Right atrium auricular region (tissue), 2 donors: Measurements from ENCODE around the gene LAMTOR2. TPM values are rescaled to one million over a fixed set of nuclear protein-coding genes. Genes with fewer than 3 reads are reported as not detected.
"Not testable (repeated sequence)": the region's sequence is repeated elsewhere in the genome, so short reads cannot be mapped to it uniquely, and the experiment has no call there.

Source experiments
- DNase-seq: peaks from one replicate; pipeline ENCODE4 v3.0.0-alpha.2; 2019; ENCODE audit warnings: low spot score
- H3K27ac ChIP-seq, 2 donors: fragments of 200-600 bp; sonication (generic); 1 replicate in 1 of 2; 2 replicates in 1 of 2; pipeline ENCODE4 v1.5.1; 2016 to 2019
- H3K27me3 ChIP-seq, 2 donors: fragments of 200-600 bp; sonication (generic); one replicate each; pipeline versions ENCODE4 v1.5.1 to v1.6.0; 2017 to 2019
- H3K36me3 ChIP-seq: fragments of 200-600 bp; sonication (generic); one replicate; pipeline ENCODE4 v1.5.1; 2016
- H3K4me1 ChIP-seq, 2 donors: fragments of 200-600 bp; sonication (generic); one replicate each; pipeline versions ENCODE4 v1.5.1 to v1.6.0; 2017 to 2019
- H3K4me3 ChIP-seq, 2 donors: fragments of 200-600 bp; sonication (generic); 1 replicate in 1 of 2; 2 replicates in 1 of 2; pipeline ENCODE4 v1.5.1; 2017 to 2019; ENCODE audit warnings: mild to moderate bottlenecking in 1 of 2, moderate library complexity in 1 of 2
- H3K9me3 ChIP-seq, 2 donors: fragments of 200-600 bp; sonication (generic); one replicate each; pipeline ENCODE4 v1.5.1; 2019
- total RNA-seq, 2 donors: library from RNA; depleted of rRNA; stranded (reverse); fragments of >200 nt; gene quantifications; one replicate each; pipeline ENCODE4 v1.1.0, GENCODE V29; 2016
- TF ChIP-seq, protein P1 (sequence below), 2 donors: fragments of 200-600 bp; sonication (generic); IDR thresholded peaks; one replicate each; pipeline ENCODE4 v1.5.1; 2019; ENCODE audit warnings: antibody characterized with exemption in 2 of 2

Gene LAMTOR2
- total RNA-seq, 2 donors from 2014 or later, result 46.1 to 50.7 TPM

DNA sequence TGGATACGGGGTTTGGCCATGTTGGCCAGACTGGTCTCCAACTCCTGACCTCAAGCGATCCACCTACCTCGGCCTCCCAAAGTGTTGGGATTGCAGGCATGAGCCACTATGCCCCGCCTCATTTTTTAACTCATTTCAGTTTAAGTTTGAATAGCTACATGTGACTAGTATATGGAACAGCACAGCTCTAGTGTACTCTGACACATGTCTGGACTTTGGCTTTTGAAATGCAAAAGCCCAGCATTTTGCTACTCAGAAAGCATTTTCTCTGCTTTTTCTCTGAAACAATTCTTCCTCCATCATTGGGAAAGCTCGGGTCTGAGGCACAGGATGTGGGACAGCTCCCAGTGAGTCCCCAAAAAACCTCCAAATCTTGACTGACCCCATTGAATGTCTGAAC is 29.8 kb upstream of the LAMTOR2 start:
- no peak for DNase-seq
- H3K27me3 ChIP-seq, result no peaks in the 10 kb centered on the region
- no peak overlapping the region for H3K4me3 ChIP-seq
- no peaks in the 10 kb centered on the region for H3K36me3 ChIP-seq
- H3K4me1 ChIP-seq, result peaks cover 0 to 9% of the 10 kb centered on the region in 2 donors
- TF ChIP-seq, protein P1, sequence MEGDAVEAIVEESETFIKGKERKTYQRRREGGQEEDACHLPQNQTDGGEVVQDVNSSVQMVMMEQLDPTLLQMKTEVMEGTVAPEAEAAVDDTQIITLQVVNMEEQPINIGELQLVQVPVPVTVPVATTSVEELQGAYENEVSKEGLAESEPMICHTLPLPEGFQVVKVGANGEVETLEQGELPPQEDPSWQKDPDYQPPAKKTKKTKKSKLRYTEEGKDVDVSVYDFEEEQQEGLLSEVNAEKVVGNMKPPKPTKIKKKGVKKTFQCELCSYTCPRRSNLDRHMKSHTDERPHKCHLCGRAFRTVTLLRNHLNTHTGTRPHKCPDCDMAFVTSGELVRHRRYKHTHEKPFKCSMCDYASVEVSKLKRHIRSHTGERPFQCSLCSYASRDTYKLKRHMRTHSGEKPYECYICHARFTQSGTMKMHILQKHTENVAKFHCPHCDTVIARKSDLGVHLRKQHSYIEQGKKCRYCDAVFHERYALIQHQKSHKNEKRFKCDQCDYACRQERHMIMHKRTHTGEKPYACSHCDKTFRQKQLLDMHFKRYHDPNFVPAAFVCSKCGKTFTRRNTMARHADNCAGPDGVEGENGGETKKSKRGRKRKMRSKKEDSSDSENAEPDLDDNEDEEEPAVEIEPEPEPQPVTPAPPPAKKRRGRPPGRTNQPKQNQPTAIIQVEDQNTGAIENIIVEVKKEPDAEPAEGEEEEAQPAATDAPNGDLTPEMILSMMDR (IDR thresholded peaks at IDR 0.05), result no peak
- no peaks in the 10 kb centered on the region for H3K9me3 ChIP-seq
- no peak overlapping the region for H3K27ac ChIP-seq

- Histone ChIP-seq H3K9me3 (no peaks in the 10 kb centered on the region), H3K27me3 (no peaks in the 10 kb centered on the region), H3K27ac (no peak overlapping the region), H3K4me1 (peaks cover 0 to 3% of the 10 kb centered on the region in 2 donors), H3K36me3 (no peaks in the 10 kb centered on the region), H3K4me3 (no peak overlapping the region)
- no peak for DNase-seq
- TF ChIP-seq, protein P1 (IDR thresholded peaks at IDR 0.05), result peak; percentile 13 to 56
These were observed 28.7 kb upstream of the LAMTOR2 start for GRCh38 chr1:156025876-156026275.

DNA sequence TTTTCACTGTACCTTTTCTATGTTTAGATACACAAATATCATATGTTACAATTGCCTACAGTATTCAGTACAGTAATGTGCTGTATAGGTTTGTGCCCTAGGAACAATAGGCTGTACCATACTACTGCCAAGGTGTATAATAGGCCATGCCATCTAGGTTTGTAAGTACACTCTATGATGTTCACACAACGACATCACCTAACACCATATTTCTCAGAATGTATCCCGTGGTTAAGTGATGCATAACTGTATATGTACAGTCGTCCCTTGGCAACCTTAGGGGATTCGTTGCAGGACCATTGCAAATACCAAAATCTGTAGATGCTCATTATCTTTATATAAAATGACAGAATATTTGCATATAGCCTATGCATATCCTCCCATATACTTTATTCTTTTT is 28.0 kb upstream of the LAMTOR2 start:
- H3K27ac ChIP-seq, result no peak overlapping the region
- H3K9me3 ChIP-seq, result no peaks in the 10 kb centered on the region
- no peaks in the 10 kb centered on the region for H3K4me1 ChIP-seq
- TF ChIP-seq, protein P1 (IDR thresholded peaks at IDR 0.05), result no peak
- H3K4me3 ChIP-seq, result no peak overlapping the region
- H3K36me3 ChIP-seq, result no peaks in the 10 kb centered on the region
- DNase-seq, result no peak
- H3K27me3 ChIP-seq, result no peaks in the 10 kb centered on the region

- TF ChIP-seq, protein P1 (IDR thresholded peaks at IDR 0.05), result no peak
- no peak for DNase-seq
- H3K27me3 ChIP-seq, result no peaks in the 10 kb centered on the region
- no peaks in the 10 kb centered on the region for H3K4me1 ChIP-seq
- peaks cover 18% of the 10 kb centered on the region for H3K36me3 ChIP-seq
- H3K27ac ChIP-seq, result no peak overlapping the region
- no peaks in the 10 kb centered on the region for H3K9me3 ChIP-seq
- no peak overlapping the region for H3K4me3 ChIP-seq
These were observed 21.6 kb upstream of the LAMTOR2 start for GRCh38 chr1:156033011-156033410.

- H3K9me3 ChIP-seq, H3K4me3 ChIP-seq, H3K27me3 ChIP-seq, DNase-seq, H3K27ac ChIP-seq, H3K4me1 ChIP-seq: not testable (repeated sequence)
- H3K36me3 ChIP-seq, result peaks cover 30% of the 10 kb centered on the region
These were observed 19.6 kb upstream of the LAMTOR2 start for GRCh38 chr1:156034991-156035390.

DNA sequence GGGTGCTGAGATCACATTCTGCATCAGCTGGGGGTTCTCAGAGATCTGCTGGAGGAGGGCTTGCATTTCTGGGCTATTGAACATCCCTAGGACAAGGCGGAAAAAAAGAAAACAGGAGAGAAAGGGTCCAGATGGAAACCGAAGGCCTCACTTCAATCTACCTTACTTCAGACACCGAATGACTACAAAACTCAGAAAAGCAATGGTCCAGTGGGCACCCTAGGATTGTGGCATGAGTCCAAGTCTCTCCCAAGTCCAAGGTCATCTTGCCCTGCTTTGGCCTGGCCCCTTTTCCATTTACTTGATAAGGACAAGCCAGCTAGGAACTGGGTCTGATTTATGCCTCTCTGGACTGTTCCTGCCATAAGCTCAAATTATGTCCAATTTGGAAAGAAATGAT is 11.8 kb upstream of the LAMTOR2 start:
- Histone ChIP-seq H3K4me3 (no peak overlapping the region), H3K36me3 (peaks cover 57% of the 10 kb centered on the region), H3K4me1 (no peaks in the 10 kb centered on the region), H3K27ac (no peak overlapping the region), H3K9me3 (no peaks in the 10 kb centered on the region), H3K27me3 (no peaks in the 10 kb centered on the region)
- TF ChIP-seq, protein P1 (IDR thresholded peaks at IDR 0.05), result no peak
- no peak for DNase-seq
